ENCODE data around the gene PGLYRP4. TPM values are rescaled to one million over a fixed set of nuclear protein-coding genes. Genes with fewer than 3 reads are reported as not detected.

Gene PGLYRP4
- total RNA-seq, 2 experiments from 2014 or later, result 0.09 TPM; not detected in 1

- Mint-ChIP-seq H3K27ac (no peak overlapping the region), H3K36me3 (ENCODE audit: low read depth) (no peaks in the 10 kb centered on the region), H3K4me1 (peaks cover 13% of the 10 kb centered on the region), H3K9me3 (ENCODE audit: low read depth) (no peaks in the 10 kb centered on the region), H3K4me3 (no peak overlapping the region), H3K27me3 (peaks cover 4% of the 10 kb centered on the region)
- ChIA-PET CTCF (interaction anchor here (1.9 kb wide), 1 partner anchor 9 kb away, joined by 15 read pairs; no protein-coding TSS in a partner anchor), POLR2A (no interaction called here)
- DNase-seq (no peak), ATAC-seq (no peak)
- intact Hi-C loops (cut with DNase I, micrococcal nuclease), result no loop called here
Observed at GRCh38 chr1:153361480-153362109, 13.0 kb upstream of the PGLYRP4 start.

- no peaks in the 10 kb centered on the region for H3K36me3 Mint-ChIP-seq (ENCODE audit: low read depth)
- H3K9me3 Mint-ChIP-seq (ENCODE audit: low read depth), result no peaks in the 10 kb centered on the region
- CTCF ChIA-PET, result interaction anchor here (0.5 to 1.9 kb wide), 2 partner anchors 8 to 397 kb away, joined by 4 to 15 read pairs; no protein-coding TSS in a partner anchor
- DNase-seq (no peak), ATAC-seq (no peak)
- H3K4me3 Mint-ChIP-seq, result no peak overlapping the region
- H3K4me1 Mint-ChIP-seq, result peaks cover 13% of the 10 kb centered on the region
- POLR2A ChIA-PET, result no interaction called here
- no peak overlapping the region for H3K27ac Mint-ChIP-seq
- intact Hi-C loops (cut with DNase I, micrococcal nuclease), result no loop called here
- H3K27me3 Mint-ChIP-seq, result peaks cover 4% of the 10 kb centered on the region
Observed at GRCh38 chr1:153360592-153361479, 12.2 kb upstream of the PGLYRP4 start.

- H3K4me3 Mint-ChIP-seq, result no peak overlapping the region
- CTCF ChIA-PET, result interaction anchor here (0.5 to 12.1 kb wide), 3 partner anchors 135 to 398 kb away, joined by 3 to 160 read pairs (median 4); no protein-coding TSS in a partner anchor
Observed at GRCh38 chr1:153360190-153360589, 11.5 kb upstream of the PGLYRP4 start.

GRCh38 chr1:153359241-153359640 lies 10.6 kb upstream of the PGLYRP4 start:
- Mint-ChIP-seq H3K9me3 (ENCODE audit: low read depth) (no peaks in the 10 kb centered on the region), H3K4me3 (no peak overlapping the region), H3K27ac (no peak overlapping the region), H3K36me3 (ENCODE audit: low read depth) (no peaks in the 10 kb centered on the region), H3K27me3 (peaks cover 4% of the 10 kb centered on the region), H3K4me1 (peaks cover 13% of the 10 kb centered on the region)
- DNase-seq, result no peak
- CTCF ChIA-PET, result interaction anchor here (12.1 kb wide), 1 partner anchor 136 kb away, joined by 160 read pairs; no protein-coding TSS in a partner anchor
- ATAC-seq, result no peak
- POLR2A ChIA-PET, result no interaction called here
- intact Hi-C loops (cut with DNase I, micrococcal nuclease), result loop anchor here (10.0 kb wide), 2 partner anchors 106 to 246 kb away; partner anchors contain the start of gene S100A7 (in 1 of the 2)

More at GRCh38 chr1:153360190-153360589, 11.5 kb upstream of the PGLYRP4 start:
- intact Hi-C loops (cut with DNase I, micrococcal nuclease), result no loop called here
- no peak overlapping the region for H3K27ac Mint-ChIP-seq
- DNase-seq (no peak), ATAC-seq (no peak)
- H3K27me3 Mint-ChIP-seq, result peaks cover 4% of the 10 kb centered on the region
- no peaks in the 10 kb centered on the region for H3K36me3 Mint-ChIP-seq (ENCODE audit: low read depth)
- H3K9me3 Mint-ChIP-seq (ENCODE audit: low read depth), result no peaks in the 10 kb centered on the region
- POLR2A ChIA-PET, result no interaction called here
- peaks cover 13% of the 10 kb centered on the region for H3K4me1 Mint-ChIP-seq

- intact Hi-C loops (cut with DNase I, micrococcal nuclease), result loop anchor here (10.0 kb wide), 2 partner anchors 106 to 246 kb away; partner anchors contain the start of gene S100A7 (in 1 of the 2)
- no peak overlapping the region for H3K4me3 Mint-ChIP-seq
- no peak for ATAC-seq
- CTCF ChIA-PET, result interaction anchor here (1.5 to 12.1 kb wide), 2 partner anchors 136 to 143 kb away, joined by 3 to 160 read pairs; no protein-coding TSS in a partner anchor
- POLR2A ChIA-PET, result no interaction called here
- no peaks in the 10 kb centered on the region for H3K9me3 Mint-ChIP-seq (ENCODE audit: low read depth)
- H3K36me3 Mint-ChIP-seq (ENCODE audit: low read depth), result no peaks in the 10 kb centered on the region
- DNase-seq, result no peak
- no peak overlapping the region for H3K27ac Mint-ChIP-seq
- peaks cover 13% of the 10 kb centered on the region for H3K4me1 Mint-ChIP-seq
- H3K27me3 Mint-ChIP-seq, result peaks cover 4% of the 10 kb centered on the region
Observed at GRCh38 chr1:153358691-153358975, 10.0 kb upstream of the PGLYRP4 start.

- Mint-ChIP-seq H3K4me1 (peaks cover 13% of the 10 kb centered on the region), H3K36me3 (ENCODE audit: low read depth) (no peaks in the 10 kb centered on the region), H3K4me3 (no peak within 1 kb of the TSS), H3K27me3 (peaks cover 3% of the 10 kb centered on the region), H3K27ac (peak within 1 kb of the TSS; percentile 47), H3K9me3 (ENCODE audit: low read depth) (no peaks in the 10 kb centered on the region)
- ChIA-PET POLR2A (no interaction called here), CTCF (interaction anchor here (0.6 to 12.1 kb wide), 6 partner anchors 17 to 293 kb away, joined by 3 to 160 read pairs (median 3); no protein-coding TSS in a partner anchor)
- DNase-seq, result no peak
- intact Hi-C loops (cut with DNase I, micrococcal nuclease), result loop anchor here (10.0 kb wide), 2 partner anchors 107 to 247 kb away; partner anchors contain the start of gene S100A7 (in 1 of the 2)
- ATAC-seq, result no peak
Observed at GRCh38 chr1:153357853-153358690, 9.4 kb upstream of the PGLYRP4 start, which contains the start of gene S100A9. TSS of gene S100A9 (plus strand) at chr1:153357854. CDS start at chr1:153358284, 430 bp downstream.

GRCh38 chr1:153357076-153357852 lies 8.6 kb upstream of the PGLYRP4 start:
- no peak overlapping the region for H3K4me3 Mint-ChIP-seq
- POLR2A ChIA-PET, result no interaction called here
- peaks cover 2% of the 10 kb centered on the region for H3K27me3 Mint-ChIP-seq
- peak; percentile 22 for DNase-seq
- H3K36me3 Mint-ChIP-seq (ENCODE audit: low read depth), result no peaks in the 10 kb centered on the region
- CTCF ChIA-PET, result interaction anchor here (0.7 to 12.1 kb wide), 5 partner anchors 16 to 145 kb away, joined by 3 to 160 read pairs (median 3); no protein-coding TSS in a partner anchor
- ATAC-seq, result no peak
- intact Hi-C loops (cut with DNase I, micrococcal nuclease), result loop anchor here (10.0 kb wide), 2 partner anchors 108 to 248 kb away; partner anchors contain the start of gene S100A7 (in 1 of the 2)
- H3K4me1 Mint-ChIP-seq, result peaks cover 13% of the 10 kb centered on the region
- no peaks in the 10 kb centered on the region for H3K9me3 Mint-ChIP-seq (ENCODE audit: low read depth)
- no peak overlapping the region for H3K27ac Mint-ChIP-seq

GRCh38 chr1:153356392-153357075 lies 7.9 kb upstream of the PGLYRP4 start:
- Mint-ChIP-seq H3K27ac (no peak overlapping the region), H3K36me3 (ENCODE audit: low read depth) (no peaks in the 10 kb centered on the region), H3K9me3 (ENCODE audit: low read depth) (no peaks in the 10 kb centered on the region), H3K27me3 (peaks cover 2% of the 10 kb centered on the region), H3K4me3 (no peak overlapping the region), H3K4me1 (peaks cover 13% of the 10 kb centered on the region)
- no peak for DNase-seq
- CTCF ChIA-PET, result interaction anchor here (1.4 to 12.1 kb wide), 5 partner anchors 10 to 138 kb away, joined by 3 to 160 read pairs (median 8); no protein-coding TSS in a partner anchor
- POLR2A ChIA-PET, result no interaction called here
- intact Hi-C loops (cut with DNase I, micrococcal nuclease), result loop anchor here (10.0 kb wide), 2 partner anchors 108 to 248 kb away; partner anchors contain the start of gene S100A7 (in 1 of the 2)
- ATAC-seq, result no peak

GRCh38 chr1:153355445-153356071 lies 6.9 kb upstream of the PGLYRP4 start:
- peak; percentile 79 for DNase-seq
- H3K27me3 Mint-ChIP-seq, result peaks cover 5% of the 10 kb centered on the region
- no peak overlapping the region for H3K4me3 Mint-ChIP-seq
- POLR2A ChIA-PET, result no interaction called here
- H3K27ac Mint-ChIP-seq, result no peak overlapping the region
- no peaks in the 10 kb centered on the region for H3K9me3 Mint-ChIP-seq (ENCODE audit: low read depth)
- CTCF ChIA-PET, result interaction anchor here (0.8 to 12.1 kb wide), 10 partner anchors 9 to 896 kb away, joined by 3 to 160 read pairs (median 4); no protein-coding TSS in a partner anchor
- intact Hi-C loops (cut with DNase I, micrococcal nuclease), result loop anchor here (1.0 to 10.0 kb wide), 3 partner anchors 49 to 249 kb away; partner anchors contain the start of gene S100A7 (in 1 of the 2)
- peaks cover 13% of the 10 kb centered on the region for H3K4me1 Mint-ChIP-seq
- no peaks in the 10 kb centered on the region for H3K36me3 Mint-ChIP-seq (ENCODE audit: low read depth)
- peak; percentile 91 for ATAC-seq

Measured in activated CD4-positive, alpha-beta T cell treated with anti-CD3 and anti-CD28 coated beads for 36 hours (primary cell).